GM23338 (cell line): ENCODE measurements around the gene ZFHX3. TPM values are rescaled to one million over a fixed set of nuclear protein-coding genes. Genes with fewer than 3 reads are reported as not detected.

ENCODE experiments used
- ATAC-seq: fragments of 200-7000 bp; cut with Tn5 transposase; 3 replicates; pipeline ENCODE4 v1.9.1; 2020
- DNase-seq: peaks from one replicate; pipeline ENCODE4 v3.0.0-alpha.2; 2015; ENCODE audit warnings: low spot score
- H2AFZ ChIP-seq: fragments of 200-600 bp; sonication (generic); 2 replicates; pipeline ENCODE4 v1.8.0; 2016; ENCODE audit warnings: antibody characterized with exemption, mild to moderate bottlenecking, moderate library complexity
- H3F3A ChIP-seq: fragments of 200-600 bp; sonication (generic); replicated peaks from 2 replicates; pipeline ENCODE4 v1.8.0; 2017; ENCODE audit warnings: antibody characterized with exemption, mixed run types, low read depth
- H3K27ac ChIP-seq: fragments of 200-600 bp; sonication (generic); 2 replicates; pipeline ENCODE4 v1.6.1; 2016; ENCODE audit warnings: low read depth
- H3K27me3 ChIP-seq: fragments of 200-600 bp; sonication (generic); 2 replicates; pipeline ENCODE4 v1.8.0; 2016; ENCODE audit warnings: mild to moderate bottlenecking, mixed run types, moderate library complexity; ENCODE audit not compliant: insufficient read depth
- H3K36me3 ChIP-seq: fragments of 200-600 bp; sonication (generic); 2 replicates; pipeline ENCODE4 v1.8.0; 2016; ENCODE audit warnings: mild to moderate bottlenecking; ENCODE audit not compliant: insufficient read depth
- H3K4me1 ChIP-seq: fragments of 200-600 bp; sonication (generic); 2 replicates; pipeline ENCODE4 v1.8.0; 2016; ENCODE audit warnings: mild to moderate bottlenecking, moderate library complexity; ENCODE audit not compliant: insufficient read depth
- H3K4me2 ChIP-seq: fragments of 200-600 bp; sonication (generic); 2 replicates; pipeline ENCODE4 v1.7.1; 2017; ENCODE audit warnings: mixed run types
- H3K4me3 ChIP-seq: fragments of 200-600 bp; sonication (generic); 2 replicates; pipeline ENCODE4 v1.6.1; 2016; ENCODE audit warnings: mixed run types
- H3K79me2 ChIP-seq: fragments of 200-600 bp; sonication (generic); replicated peaks from 2 replicates; pipeline ENCODE4 v1.8.0; 2017; ENCODE audit warnings: mild to moderate bottlenecking; ENCODE audit not compliant: insufficient read depth
- H3K9me2 ChIP-seq: fragments of 200-600 bp; sonication (generic); 2 replicates; pipeline ENCODE4 v1.8.0; 2017; ENCODE audit not compliant: insufficient read depth
- H4K20me1 ChIP-seq: fragments of 200-600 bp; sonication (generic); replicated peaks from 2 replicates; pipeline ENCODE4 v1.8.0; 2017; ENCODE audit warnings: mild to moderate bottlenecking; ENCODE audit not compliant: insufficient read depth
- H3K27ac Mint-ChIP-seq: 2 replicates; pipeline ENCODE4 v1.8.0; 2020; ENCODE audit warnings: inconsistent platforms, mild to moderate bottlenecking, moderate library complexity, mixed read lengths
- H3K27me3 Mint-ChIP-seq: 3 replicates; pipeline ENCODE4 v1.8.0; 2022; ENCODE audit warnings: low read depth, mild to moderate bottlenecking, moderate library complexity, mixed read lengths, inconsistent platforms; ENCODE audit not compliant: insufficient read depth, poor library complexity
- H3K36me3 Mint-ChIP-seq: 3 replicates; pipeline ENCODE4 v1.8.0; 2021; ENCODE audit warnings: low read depth, mild to moderate bottlenecking, inconsistent platforms, moderate library complexity, mixed read lengths
- H3K4me1 Mint-ChIP-seq: 3 replicates; pipeline ENCODE4 v1.8.0; 2020; ENCODE audit warnings: mild to moderate bottlenecking, inconsistent platforms, mixed read lengths
- H3K4me3 Mint-ChIP-seq: 3 replicates; pipeline ENCODE4 v1.8.0; 2021; ENCODE audit warnings: moderate library complexity, mild to moderate bottlenecking, inconsistent platforms, mixed read lengths
- H3K9me3 Mint-ChIP-seq: 3 replicates; pipeline ENCODE4 v1.8.0; 2020; ENCODE audit warnings: moderate library complexity, mild to moderate bottlenecking, inconsistent platforms, mixed read lengths
- CREB1 ChIP-seq: fragments of 250-450 bp; sonication (Bioruptor Pico); IDR thresholded peaks from 2 replicates; pipeline ENCODE4 v1.5.0; 2020; ENCODE audit warnings: low read depth, mild to moderate bottlenecking, moderate library complexity
- ETS1 ChIP-seq: IDR thresholded peaks from 2 replicates; pipeline ENCODE4 v1.6.1; 2016; ENCODE audit warnings: antibody characterized with exemption
- EZH2 ChIP-seq: fragments of 200-600 bp; sonication (generic); IDR thresholded peaks from one replicate; pipeline ENCODE4 v1.8.0; 2017; ENCODE audit warnings: antibody characterized with exemption, mild to moderate bottlenecking, low read depth; ENCODE audit not compliant: unreplicated experiment
- EZH2phosphoT487 ChIP-seq: fragments of 200-600 bp; sonication (generic); IDR thresholded peaks from one replicate; pipeline ENCODE4 v1.8.1; 2018; ENCODE audit warnings: antibody characterized with exemption; ENCODE audit not compliant: unreplicated experiment
- JUNB ChIP-seq: IDR thresholded peaks from one replicate; pipeline ENCODE4 v1.6.1; 2016; ENCODE audit warnings: antibody characterized with exemption; ENCODE audit not compliant: unreplicated experiment
- NANOG ChIP-seq: IDR thresholded peaks from 2 replicates; pipeline ENCODE4 v1.6.1; 2016; ENCODE audit warnings: antibody characterized with exemption, borderline replicate concordance
- POLR2AphosphoS5 ChIP-seq: IDR thresholded peaks from 2 replicates; pipeline ENCODE4 v1.6.1; 2016; ENCODE audit warnings: antibody characterized with exemption, low read depth
- STAT1 ChIP-seq: IDR thresholded peaks from one replicate; pipeline ENCODE4 v1.6.1; 2016; ENCODE audit warnings: antibody characterized with exemption; ENCODE audit not compliant: unreplicated experiment
- ZNF114 ChIP-seq: fragments of 250-450 bp; sonication (Bioruptor Pico); IDR thresholded peaks from 2 replicates; pipeline ENCODE4 v1.5.0; 2020; ENCODE audit warnings: mild to moderate bottlenecking, moderate library complexity
- ZNF331 ChIP-seq: fragments of 250-450 bp; sonication (Bioruptor Pico); IDR thresholded peaks from 2 replicates; pipeline ENCODE4 v1.5.0; 2020; ENCODE audit warnings: low read depth, mild to moderate bottlenecking, moderate library complexity
- polyA plus RNA-seq: library from polyadenylated mRNA; unstranded; fragments of >200 nt; fragmentation: Nextera tagmentation; extraction: Ambion mirVana; gene quantifications from 2 replicates; pipeline ENCODE4 v1.2.1, GENCODE V29; 2016
- total RNA-seq: library from RNA; depleted of rRNA; stranded (reverse); fragments of >200 nt; shearing (Covaris generic); gene quantifications from 2 replicates; pipeline ENCODE4 v1.2.3, GENCODE V29; 2014
- TF ChIP-seq, protein P1 (sequence below): IDR thresholded peaks from one replicate; pipeline ENCODE4 v1.6.1; 2018; ENCODE audit warnings: antibody characterized with exemption; ENCODE audit not compliant: unreplicated experiment

The ZFHX3 gene
- total and polyA plus RNA-seq, 2 experiments from 2014 or later: 1.0 to 1.5 TPM

DNA sequence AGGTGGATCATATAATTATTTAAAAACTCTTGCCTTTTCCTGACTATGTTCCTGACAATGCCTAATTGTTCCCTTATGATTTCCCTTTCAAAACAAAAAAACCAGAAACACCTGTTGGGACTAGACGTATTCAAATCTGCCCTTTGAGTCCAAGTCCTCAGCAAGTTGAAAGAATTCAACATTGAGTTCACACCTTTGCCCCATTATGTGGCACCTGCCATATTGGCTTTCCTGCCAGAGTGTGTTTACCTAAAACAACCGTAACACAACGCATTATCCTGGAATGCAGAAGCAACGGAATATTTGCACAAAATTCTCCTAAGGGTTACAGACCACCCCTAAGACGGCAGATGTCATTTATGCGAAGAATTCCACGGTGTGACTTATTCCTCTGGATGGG, 105.9 kb downstream of the ZFHX3 start (continued):
- TF ChIP-seq, protein P1, sequence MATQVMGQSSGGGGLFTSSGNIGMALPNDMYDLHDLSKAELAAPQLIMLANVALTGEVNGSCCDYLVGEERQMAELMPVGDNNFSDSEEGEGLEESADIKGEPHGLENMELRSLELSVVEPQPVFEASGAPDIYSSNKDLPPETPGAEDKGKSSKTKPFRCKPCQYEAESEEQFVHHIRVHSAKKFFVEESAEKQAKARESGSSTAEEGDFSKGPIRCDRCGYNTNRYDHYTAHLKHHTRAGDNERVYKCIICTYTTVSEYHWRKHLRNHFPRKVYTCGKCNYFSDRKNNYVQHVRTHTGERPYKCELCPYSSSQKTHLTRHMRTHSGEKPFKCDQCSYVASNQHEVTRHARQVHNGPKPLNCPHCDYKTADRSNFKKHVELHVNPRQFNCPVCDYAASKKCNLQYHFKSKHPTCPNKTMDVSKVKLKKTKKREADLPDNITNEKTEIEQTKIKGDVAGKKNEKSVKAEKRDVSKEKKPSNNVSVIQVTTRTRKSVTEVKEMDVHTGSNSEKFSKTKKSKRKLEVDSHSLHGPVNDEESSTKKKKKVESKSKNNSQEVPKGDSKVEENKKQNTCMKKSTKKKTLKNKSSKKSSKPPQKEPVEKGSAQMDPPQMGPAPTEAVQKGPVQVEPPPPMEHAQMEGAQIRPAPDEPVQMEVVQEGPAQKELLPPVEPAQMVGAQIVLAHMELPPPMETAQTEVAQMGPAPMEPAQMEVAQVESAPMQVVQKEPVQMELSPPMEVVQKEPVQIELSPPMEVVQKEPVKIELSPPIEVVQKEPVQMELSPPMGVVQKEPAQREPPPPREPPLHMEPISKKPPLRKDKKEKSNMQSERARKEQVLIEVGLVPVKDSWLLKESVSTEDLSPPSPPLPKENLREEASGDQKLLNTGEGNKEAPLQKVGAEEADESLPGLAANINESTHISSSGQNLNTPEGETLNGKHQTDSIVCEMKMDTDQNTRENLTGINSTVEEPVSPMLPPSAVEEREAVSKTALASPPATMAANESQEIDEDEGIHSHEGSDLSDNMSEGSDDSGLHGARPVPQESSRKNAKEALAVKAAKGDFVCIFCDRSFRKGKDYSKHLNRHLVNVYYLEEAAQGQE: no peak
- TF ChIP-seq JUNB (no peak), ZNF331 (CRISPR knock-in tag) (no peak), CREB1 (CRISPR knock-in tag) (no peak), EZH2phosphoT487 (no peak), NANOG (no peak), EZH2 (no peak), ZNF114 (CRISPR knock-in tag) (no peak), POLR2AphosphoS5 (no peak), ETS1 (no peak)

- no peak overlapping the region for H3K4me3 Mint-ChIP-seq
These were observed 107.0 kb downstream of the ZFHX3 start for GRCh38 chr16:72940886-72941285.

More at GRCh38 chr16:72940886-72941285, 107.0 kb downstream of the ZFHX3 start:
- no peaks in the 10 kb centered on the region for H3K9me3 Mint-ChIP-seq
- Histone ChIP-seq H3K79me2 (no peaks in the 10 kb centered on the region), H3K4me1 (peaks cover 19% of the 10 kb centered on the region), H3K27ac (no peak overlapping the region), H4K20me1 (no peaks in the 10 kb centered on the region), H3F3A (no peaks in the 10 kb centered on the region), H3K27me3 (no peaks in the 10 kb centered on the region), H3K4me2 (no peak overlapping the region), H3K36me3 (no peaks in the 10 kb centered on the region), H2AFZ (no peak overlapping the region), H3K9me2 (no peaks in the 10 kb centered on the region), H3K4me3 (no peak overlapping the region)
- no peaks in the 10 kb centered on the region for H3K36me3 Mint-ChIP-seq
- DNase-seq: no peak
- H3K27me3 Mint-ChIP-seq: peaks cover 6% of the 10 kb centered on the region
- no peak for ATAC-seq
- peaks cover 38% of the 10 kb centered on the region for H3K4me1 Mint-ChIP-seq
- TF ChIP-seq EZH2phosphoT487 (no peak), CREB1 (CRISPR knock-in tag) (no peak), ETS1 (no peak), ZNF331 (CRISPR knock-in tag) (no peak), ZNF114 (CRISPR knock-in tag) (no peak), POLR2AphosphoS5 (no peak), JUNB (no peak), STAT1 (no peak)
- no peak overlapping the region for H3K27ac Mint-ChIP-seq
